ENCODE data around the gene SLC24A3. TPM values are rescaled to one million over a fixed set of nuclear protein-coding genes. Genes with fewer than 3 reads are reported as not detected.
"Not testable (repeated sequence)": the region's sequence is repeated elsewhere in the genome, so short reads cannot be mapped to it uniquely, and the experiment has no call there.

SLC24A3 gene
- total RNA-seq, 1 donor from 2014 or later, result 0.21 TPM

- Mint-ChIP-seq H3K4me1 (no peaks in the 10 kb centered on the region), H3K4me3 (no peak overlapping the region), H3K27ac (no peak overlapping the region), H3K9me3 (peaks cover 3% of the 10 kb centered on the region), H3K27me3 (ENCODE audit: insufficient read depth, low read depth) (peaks cover 2% of the 10 kb centered on the region), H3K36me3 (no peaks in the 10 kb centered on the region)
- H3K4me2 ChIP-seq, result no peak overlapping the region
- no peaks in the 10 kb centered on the region for H3K79me2 ChIP-seq (ENCODE audit: low read depth)
- no peak overlapping the region for H3K27ac ChIP-seq
- no peaks in the 10 kb centered on the region for H3F3A ChIP-seq (ENCODE audit: low read depth)
- H2AFZ ChIP-seq (replicated peaks), result no peak overlapping the region
- no peak for TF ChIP-seq EZH2 (IDR thresholded peaks at IDR 0.05)
- TF ChIP-seq EZH2phosphoT487 (IDR thresholded peaks at IDR 0.05), result no peak
- TF ChIP-seq CTCF (IDR thresholded peaks at IDR 0.05), result peak; percentile 81
- H3K4me3 ChIP-seq, result no peak overlapping the region
- H4K20me1 ChIP-seq (ENCODE audit: low read depth), result no peaks in the 10 kb centered on the region
- no peaks in the 10 kb centered on the region for H3K4me1 ChIP-seq
- H3K9ac ChIP-seq, result no peak overlapping the region
- H3K36me3 ChIP-seq, result no peaks in the 10 kb centered on the region
- peak; percentile 67 for DNase-seq (ENCODE audit: low spot score)
- no peaks in the 10 kb centered on the region for H3K9me3 ChIP-seq (ENCODE audit: low read depth)
- no peaks in the 10 kb centered on the region for H3K27me3 ChIP-seq
Observed at GRCh38 chr20:19628570-19629134, 416.2 kb downstream of the SLC24A3 start.

GRCh38 chr20:19631410-19631809, 419.0 kb downstream of the SLC24A3 start:
- Histone ChIP-seq H3F3A (ENCODE audit: low read depth) (no peaks in the 10 kb centered on the region), H3K4me2 (no peak overlapping the region), H3K9me3 (ENCODE audit: low read depth) (no peaks in the 10 kb centered on the region), H3K36me3 (no peaks in the 10 kb centered on the region), H3K79me2 (ENCODE audit: low read depth) (no peaks in the 10 kb centered on the region), H2AFZ (replicated peaks) (no peak overlapping the region), H3K27me3 (no peaks in the 10 kb centered on the region), H4K20me1 (ENCODE audit: low read depth) (no peaks in the 10 kb centered on the region), H3K4me3 (no peak overlapping the region), H3K9ac (no peak overlapping the region), H3K4me1 (no peaks in the 10 kb centered on the region), H3K27ac (no peak overlapping the region)
- no peak for DNase-seq (ENCODE audit: low spot score)
- H3K4me1 Mint-ChIP-seq, result no peaks in the 10 kb centered on the region
- TF ChIP-seq CTCF (IDR thresholded peaks at IDR 0.05) (no peak), EZH2 (IDR thresholded peaks at IDR 0.05) (no peak), EZH2phosphoT487 (IDR thresholded peaks at IDR 0.05) (no peak)
- H3K36me3 Mint-ChIP-seq, result no peaks in the 10 kb centered on the region
- no peak overlapping the region for H3K4me3 Mint-ChIP-seq
- no peak overlapping the region for H3K27ac Mint-ChIP-seq
- H3K27me3 Mint-ChIP-seq (ENCODE audit: insufficient read depth, low read depth), result peaks cover 2% of the 10 kb centered on the region
- no peaks in the 10 kb centered on the region for H3K9me3 Mint-ChIP-seq

- Histone ChIP-seq H4K20me1 (ENCODE audit: low read depth) (no peaks in the 10 kb centered on the region), H3K27ac (no peak overlapping the region)
Observed at GRCh38 chr20:19633985-19634384, 421.5 kb downstream of the SLC24A3 start.

GRCh38 chr20:19639471-19640045, 427.1 kb downstream of the SLC24A3 start:
- not testable (repeated sequence) for H3F3A ChIP-seq (ENCODE audit: low read depth); H3K27me3 Mint-ChIP-seq (ENCODE audit: insufficient read depth, low read depth); H4K20me1 ChIP-seq (ENCODE audit: low read depth); H3K79me2 ChIP-seq (ENCODE audit: low read depth); H3K27ac Mint-ChIP-seq; H3K4me3 ChIP-seq; H3K9me3 Mint-ChIP-seq; H3K36me3 ChIP-seq; H3K9ac ChIP-seq; H3K4me2 ChIP-seq; H3K4me1 Mint-ChIP-seq; H3K9me3 ChIP-seq (ENCODE audit: low read depth); H3K36me3 Mint-ChIP-seq; H3K4me3 Mint-ChIP-seq; H2AFZ ChIP-seq (replicated peaks); H3K4me1 ChIP-seq; DNase-seq (ENCODE audit: low spot score); H3K27me3 ChIP-seq; H3K27ac ChIP-seq

More at GRCh38 chr20:19633985-19634384, 421.5 kb downstream of the SLC24A3 start:
- Histone ChIP-seq H3K9ac (no peak overlapping the region), H3K79me2 (ENCODE audit: low read depth) (no peaks in the 10 kb centered on the region), H3F3A (ENCODE audit: low read depth) (no peaks in the 10 kb centered on the region), H3K9me3 (ENCODE audit: low read depth) (no peaks in the 10 kb centered on the region), H3K27me3 (no peaks in the 10 kb centered on the region), H3K36me3 (no peaks in the 10 kb centered on the region), H2AFZ (replicated peaks) (no peak overlapping the region), H3K4me1 (no peaks in the 10 kb centered on the region), H3K4me3 (no peak overlapping the region), H3K4me2 (no peak overlapping the region)
- Mint-ChIP-seq H3K9me3 (no peaks in the 10 kb centered on the region), H3K27ac (no peak overlapping the region), H3K4me1 (no peaks in the 10 kb centered on the region), H3K4me3 (no peak overlapping the region), H3K36me3 (no peaks in the 10 kb centered on the region), H3K27me3 (ENCODE audit: insufficient read depth, low read depth) (peaks cover 2% of the 10 kb centered on the region)
- TF ChIP-seq EZH2 (IDR thresholded peaks at IDR 0.05) (no peak), CTCF (IDR thresholded peaks at IDR 0.05) (no peak), EZH2phosphoT487 (IDR thresholded peaks at IDR 0.05) (no peak)
- no peak for DNase-seq (ENCODE audit: low spot score)
